OCI-LY1 (cell line): ENCODE measurements around the gene SOX2.

Source experiments
- H2AFZ ChIP-seq: fragments of 200-600 bp; sonication (generic), shearing (Covaris generic); 2 replicates; pipeline ENCODE4 v1.6.0; 2014; ENCODE audit warnings: antibody characterized with exemption, mild to moderate bottlenecking, low read length
- H3F3A ChIP-seq: fragments of 200-600 bp; sonication (generic), shearing (Covaris generic); 2 replicates; pipeline ENCODE4 v1.6.0; 2014; ENCODE audit warnings: mild to moderate bottlenecking, antibody characterized with exemption, low read length, moderate library complexity; ENCODE audit not compliant: insufficient read depth
- H3K27ac ChIP-seq: fragments of 200-600 bp; sonication (generic); 2 replicates; pipeline ENCODE4 v1.5.1; 2014; ENCODE audit warnings: low read length, mixed run types, mild to moderate bottlenecking, low read depth; ENCODE audit not compliant: poor library complexity, severe bottlenecking
- H3K27me3 ChIP-seq: fragments of 200-600 bp; sonication (generic); 2 replicates; pipeline ENCODE4 v1.6.0; 2014; ENCODE audit warnings: antibody characterized with exemption, mild to moderate bottlenecking, low read length, moderate library complexity; ENCODE audit not compliant: insufficient read depth
- H3K36me3 ChIP-seq: fragments of 200-600 bp; sonication (generic); 2 replicates; pipeline ENCODE4 v1.6.1; 2014; ENCODE audit warnings: mild to moderate bottlenecking, antibody characterized with exemption, low read length, moderate library complexity, mixed read lengths; ENCODE audit not compliant: insufficient read depth
- H3K4me1 ChIP-seq: fragments of 200-600 bp; sonication (generic); 2 replicates; pipeline ENCODE4 v1.5.1; 2014; ENCODE audit warnings: mild to moderate bottlenecking, low read length, moderate library complexity; ENCODE audit not compliant: insufficient read depth, severe bottlenecking
- H3K4me2 ChIP-seq: fragments of 200-600 bp; sonication (generic), shearing (Covaris generic); 2 replicates; pipeline ENCODE4 v1.6.1; 2014; ENCODE audit warnings: low read length
- H3K4me3 ChIP-seq: fragments of 200-600 bp; sonication (generic); 2 replicates; pipeline ENCODE4 v1.5.1; 2014; ENCODE audit warnings: low read length, low read depth, mild to moderate bottlenecking, mixed read lengths; ENCODE audit not compliant: poor library complexity, severe bottlenecking
- H3K79me2 ChIP-seq: fragments of 200-600 bp; shearing (Covaris generic); 2 replicates; pipeline ENCODE4 v1.6.1; 2016; ENCODE audit warnings: mixed run types, low read length, mixed read lengths; ENCODE audit not compliant: insufficient read depth
- H3K9ac ChIP-seq: fragments of 200-600 bp; sonication (generic), shearing (Covaris generic); 2 replicates; pipeline ENCODE4 v1.6.1; 2014; ENCODE audit warnings: mild to moderate bottlenecking, low read length, mixed read lengths
- H3K9me2 ChIP-seq: fragments of 200-600 bp; sonication (generic), shearing (Covaris generic); 2 replicates; pipeline ENCODE4 v1.6.1; 2014; ENCODE audit warnings: low read depth, mild to moderate bottlenecking, low read length, mixed read lengths
- H3K9me3 ChIP-seq: fragments of 200-600 bp; shearing (Covaris generic); 2 replicates; pipeline ENCODE4 v1.6.1; 2014; ENCODE audit warnings: low read length, mixed read lengths
- H4K20me1 ChIP-seq: fragments of 200-600 bp; sonication (generic), shearing (Covaris generic); 2 replicates; pipeline ENCODE4 v1.6.0; 2016; ENCODE audit warnings: mild to moderate bottlenecking, low read length; ENCODE audit not compliant: insufficient read depth
- EZH2 ChIP-seq: fragments of 200-600 bp; sonication (generic), shearing (Covaris generic); IDR thresholded peaks from 2 replicates; pipeline ENCODE4 v1.8.0; 2017; ENCODE audit warnings: borderline replicate concordance, mixed run types, mild to moderate bottlenecking, antibody characterized with exemption, low read length, moderate library complexity, mixed read lengths
- TF ChIP-seq, protein P1 (sequence below): fragments of 200-600 bp; sonication (generic), shearing (Covaris generic); IDR thresholded peaks from 2 replicates; pipeline ENCODE4 v1.5.1; 2017; ENCODE audit warnings: mild to moderate bottlenecking, antibody characterized with exemption, low read length, moderate library complexity, mixed read lengths

The SOX2 gene

GRCh38 chr3:181718987-181719911 lies 7.5 kb downstream of the SOX2 start:
- Histone ChIP-seq H3K9ac (peak overlapping the region; percentile 86), H3K27ac (peak overlapping the region; percentile 88), H3K9me3 (no peaks in the 10 kb centered on the region), H3K36me3 (peaks cover 57% of the 10 kb centered on the region), H3F3A (no peaks in the 10 kb centered on the region), H3K4me1 (peaks cover 57% of the 10 kb centered on the region), H3K9me2 (no peaks in the 10 kb centered on the region), H3K27me3 (no peaks in the 10 kb centered on the region), H3K4me3 (peak overlapping the region; percentile 79), H3K79me2 (peaks cover 100% of the 10 kb centered on the region), H4K20me1 (no peaks in the 10 kb centered on the region), H3K4me2 (peak overlapping the region; percentile 75), H2AFZ (no peak overlapping the region)
- TF ChIP-seq, protein P1, sequence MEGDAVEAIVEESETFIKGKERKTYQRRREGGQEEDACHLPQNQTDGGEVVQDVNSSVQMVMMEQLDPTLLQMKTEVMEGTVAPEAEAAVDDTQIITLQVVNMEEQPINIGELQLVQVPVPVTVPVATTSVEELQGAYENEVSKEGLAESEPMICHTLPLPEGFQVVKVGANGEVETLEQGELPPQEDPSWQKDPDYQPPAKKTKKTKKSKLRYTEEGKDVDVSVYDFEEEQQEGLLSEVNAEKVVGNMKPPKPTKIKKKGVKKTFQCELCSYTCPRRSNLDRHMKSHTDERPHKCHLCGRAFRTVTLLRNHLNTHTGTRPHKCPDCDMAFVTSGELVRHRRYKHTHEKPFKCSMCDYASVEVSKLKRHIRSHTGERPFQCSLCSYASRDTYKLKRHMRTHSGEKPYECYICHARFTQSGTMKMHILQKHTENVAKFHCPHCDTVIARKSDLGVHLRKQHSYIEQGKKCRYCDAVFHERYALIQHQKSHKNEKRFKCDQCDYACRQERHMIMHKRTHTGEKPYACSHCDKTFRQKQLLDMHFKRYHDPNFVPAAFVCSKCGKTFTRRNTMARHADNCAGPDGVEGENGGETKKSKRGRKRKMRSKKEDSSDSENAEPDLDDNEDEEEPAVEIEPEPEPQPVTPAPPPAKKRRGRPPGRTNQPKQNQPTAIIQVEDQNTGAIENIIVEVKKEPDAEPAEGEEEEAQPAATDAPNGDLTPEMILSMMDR: no peak
- TF ChIP-seq EZH2: no peak

GRCh38 chr3:181719991-181720680 lies 8.4 kb downstream of the SOX2 start:
- Histone ChIP-seq H3K36me3 (peaks cover 66% of the 10 kb centered on the region), H3K4me2 (peak overlapping the region; percentile 75), H3K27me3 (no peaks in the 10 kb centered on the region), H3F3A (no peaks in the 10 kb centered on the region), H3K9me3 (no peaks in the 10 kb centered on the region), H3K9ac (peak overlapping the region; percentile 86), H3K9me2 (no peaks in the 10 kb centered on the region), H2AFZ (no peak overlapping the region), H3K4me3 (peak overlapping the region; percentile 79), H3K4me1 (peaks cover 48% of the 10 kb centered on the region), H3K79me2 (peaks cover 100% of the 10 kb centered on the region), H3K27ac (peak overlapping the region; percentile 88), H4K20me1 (no peaks in the 10 kb centered on the region)
- no peak for TF ChIP-seq EZH2
- TF ChIP-seq, protein P1: no peak

GRCh38 chr3:181721046-181721875 lies 9.5 kb downstream of the SOX2 start:
- peaks cover 95% of the 10 kb centered on the region for H3K79me2 ChIP-seq
- peak overlapping the region; percentile 88 for H3K27ac ChIP-seq
- no peaks in the 10 kb centered on the region for H3K27me3 ChIP-seq
- no peaks in the 10 kb centered on the region for H3K9me3 ChIP-seq
- H3F3A ChIP-seq: no peaks in the 10 kb centered on the region
- no peaks in the 10 kb centered on the region for H4K20me1 ChIP-seq
- peaks cover 67% of the 10 kb centered on the region for H3K36me3 ChIP-seq
- no peak for TF ChIP-seq EZH2
- TF ChIP-seq, protein P1: no peak
- H3K4me2 ChIP-seq: peak overlapping the region; percentile 75; the same call in 1 of the 2 replicates
- no peak overlapping the region for H2AFZ ChIP-seq
- peaks cover 49% of the 10 kb centered on the region for H3K4me1 ChIP-seq
- H3K4me3 ChIP-seq: peak overlapping the region; percentile 79
- H3K9ac ChIP-seq: peak overlapping the region; percentile 3; the same call in 1 of the 2 replicates
- H3K9me2 ChIP-seq: no peaks in the 10 kb centered on the region
